HCT116 (cell line): ENCODE results near the gene LANCL3. TPM values are rescaled to one million over a fixed set of nuclear protein-coding genes. Genes with fewer than 3 reads are reported as not detected.

Experiments used
- ATAC-seq: fragments of 200-7000 bp; cut with Tn5 transposase; 2 replicates; pipeline ENCODE4 v1.9.1; 2020; ENCODE audit warnings: mild to moderate bottlenecking, moderate library complexity
- BruUV-seq: library from RNA; stranded (reverse); fragments of 400-500 nt; replicated peaks from 2 replicates; lab custom pipeline; 2021; lab: Mats Ljungman, UMichigan
- CTCF ChIA-PET: fragments of 300-600 bp; sonication (Branson Sonifier 250); formaldehyde crosslinking; loops from one replicate; lab custom pipeline; 2021; ENCODE audit warnings: antibody characterized with exemption; lab: Charles Lee
- POLR2A ChIA-PET: fragments of 300-600, 350-600 bp; sonication (Branson Sonifier 250); formaldehyde crosslinking; loops from one replicate; lab custom pipeline; 2021; ENCODE audit warnings: antibody characterized with exemption; lab: Charles Lee
- RAD21 ChIA-PET, 2 experiments: fragments of 300-600 bp; sonication (Branson Sonifier 250); formaldehyde crosslinking; loops; one replicate each; lab custom pipeline; 2023; ENCODE audit warnings: low total read pairs in 2 of 2; ENCODE audit not compliant: uncharacterized antibody in 2 of 2, unreplicated experiment in 2 of 2, low non-redundant PET in 1 of 2; lab: Charles Lee
- DNase-seq: peaks from one replicate; pipeline ENCODE4 v3.0.0-alpha.2; 2010; ENCODE audit warnings: low read depth, low spot score
- H2AFZ ChIP-seq: fragments of 200-600 bp; shearing (Covaris generic), sonication (generic); 2 replicates; pipeline ENCODE4 v1.6.1; 2017; ENCODE audit warnings: low read depth, mixed run types, mixed read lengths, antibody characterized with exemption, low read length; ENCODE audit not compliant: poor library complexity, severe bottlenecking
- H3K27ac ChIP-seq: 2 replicates; pipeline ENCODE4 v1.5.1; 2012; ENCODE audit warnings: low read depth, low read length
- H3K27me3 ChIP-seq: fragments of 200-600 bp; sonication (generic); 2 replicates; pipeline ENCODE4 v1.6.1; 2016; ENCODE audit warnings: mixed run types, low read length, mixed read lengths; ENCODE audit not compliant: insufficient read depth
- H3K36me3 ChIP-seq, 2 experiments: fragments of 200-500 bp in 1 of 2; fragments of 200-600 bp in 1 of 2; sonication (Bioruptor generic) in 1 of 2; sonication (generic) in 1 of 2; 2 replicates each; pipeline versions ENCODE4 v1.5.1 to v1.6.1; 2014 to 2016; ENCODE audit warnings: low read length in 2 of 2, inconsistent platforms in 1 of 2, mixed read lengths in 1 of 2, mixed run types in 1 of 2; ENCODE audit not compliant: insufficient read depth in 2 of 2, control insufficient read depth in 1 of 2
- H3K4me1 ChIP-seq, 2 experiments: fragments of 200-600 bp in 1 of 2; sonication (generic) in 1 of 2; 2 replicates each; pipeline versions ENCODE4 v1.5.1 to v1.6.1; 2012 to 2017; ENCODE audit warnings: low read length in 2 of 2, inconsistent platforms in 1 of 2, mild to moderate bottlenecking in 1 of 2, mixed read lengths in 1 of 2, mixed run types in 1 of 2, moderate library complexity in 1 of 2; ENCODE audit not compliant: insufficient read depth in 2 of 2, control insufficient read depth in 1 of 2
- H3K4me2 ChIP-seq: fragments of 200-600 bp; sonication (generic); 2 replicates; pipeline ENCODE4 v1.6.1; 2017; ENCODE audit warnings: mixed run types, low read length, mixed read lengths
- H3K4me3 ChIP-seq, 2 experiments: fragments of 200-600 bp in 1 of 2; sonication (generic) in 1 of 2; replicated peaks in 1 of 2; 2 replicates each; pipeline ENCODE4 v1.5.1; 2011 to 2016; ENCODE audit warnings: low read length in 2 of 2, control low read depth in 1 of 2, low read depth in 1 of 2, mild to moderate bottlenecking in 1 of 2, mixed read lengths in 1 of 2, mixed run types in 1 of 2
- H3K79me2 ChIP-seq: fragments of 200-600 bp; sonication (generic); 2 replicates; pipeline ENCODE4 v1.6.1; 2017; ENCODE audit warnings: mild to moderate bottlenecking, mixed run types, low read length, moderate library complexity, mixed read lengths; ENCODE audit not compliant: insufficient read depth
- H3K9ac ChIP-seq: fragments of 200-600 bp; sonication (generic); 2 replicates; pipeline ENCODE4 v1.6.1; 2016; ENCODE audit warnings: low read length, mixed read lengths
- H3K9me2 ChIP-seq: fragments of 200-600 bp; sonication (generic), shearing (Covaris generic); 2 replicates; pipeline ENCODE4 v1.6.1; 2017; ENCODE audit warnings: mixed run types, mild to moderate bottlenecking, moderate library complexity; ENCODE audit not compliant: insufficient read depth
- H3K9me3 ChIP-seq, 2 experiments: fragments of 200-500 bp in 1 of 2; fragments of 200-600 bp in 1 of 2; sonication (Bioruptor generic) in 1 of 2; sonication (generic) in 1 of 2; 2 replicates each; pipeline ENCODE4 v1.6.1; 2014 to 2017; ENCODE audit warnings: low read length in 2 of 2, mixed read lengths in 2 of 2, inconsistent platforms in 1 of 2, low read depth in 1 of 2, mild to moderate bottlenecking in 1 of 2, mixed run types in 1 of 2, moderate library complexity in 1 of 2; ENCODE audit not compliant: control insufficient read depth in 1 of 2, insufficient read depth in 1 of 2
- H4K20me1 ChIP-seq: fragments of 200-600 bp; sonication (generic), shearing (Covaris generic); 2 replicates; pipeline ENCODE4 v1.6.1; 2017; ENCODE audit warnings: mixed run types, mild to moderate bottlenecking, moderate library complexity; ENCODE audit not compliant: insufficient read depth
- ATF3 ChIP-seq: IDR thresholded peaks from 2 replicates; pipeline ENCODE4 v1.6.1; 2012
- CEBPB ChIP-seq: IDR thresholded peaks from 2 replicates; pipeline ENCODE4 v1.6.1; 2012; ENCODE audit warnings: low read depth
- CTCF ChIP-seq, 3 experiments: fragments of 200-600 bp in 1 of 3; sonication (generic) in 1 of 3; IDR thresholded peaks in 2 of 3; conservative IDR thresholded peaks in 1 of 3; 2 replicates each; pipeline ENCODE4 v1.5.1; 2012 to 2017; ENCODE audit warnings: low read depth in 2 of 3, low read length in 2 of 3, antibody characterized with exemption in 1 of 3, borderline replicate concordance in 1 of 3, control low read depth in 1 of 3, mild to moderate bottlenecking in 1 of 3, mixed read lengths in 1 of 3, mixed run types in 1 of 3, moderate library complexity in 1 of 3; ENCODE audit not compliant: insufficient read depth in 1 of 3
- EGR1 ChIP-seq: IDR thresholded peaks from 2 replicates; pipeline ENCODE4 v1.6.1; 2012; ENCODE audit warnings: low read depth
- ELF1 ChIP-seq: IDR thresholded peaks from 2 replicates; pipeline ENCODE4 v1.6.1; 2012; ENCODE audit warnings: low read depth, borderline replicate concordance
- EZH2 ChIP-seq: fragments of 200-600 bp; sonication (generic); IDR thresholded peaks from 2 replicates; pipeline ENCODE4 v1.6.1; 2017; ENCODE audit warnings: antibody characterized with exemption, mixed run types
- EZH2phosphoT487 ChIP-seq: fragments of 200-600 bp; IDR thresholded peaks from 2 replicates; pipeline ENCODE4 v1.6.1; 2018; ENCODE audit warnings: antibody characterized with exemption, borderline replicate concordance
- FOSL1 ChIP-seq: IDR thresholded peaks from 2 replicates; pipeline ENCODE4 v1.6.1; 2012; ENCODE audit warnings: low read depth
- JUND ChIP-seq: IDR thresholded peaks from 2 replicates; pipeline ENCODE4 v1.6.1; 2012
- MAX ChIP-seq: IDR thresholded peaks from 2 replicates; pipeline ENCODE4 v1.6.1; 2012
- POLR2A ChIP-seq: IDR thresholded peaks from 2 replicates; pipeline ENCODE4 v1.7.0; 2011; ENCODE audit warnings: borderline replicate concordance; ENCODE audit not compliant: insufficient read depth, insufficient read length; ENCODE audit errors: extremely low read depth
- POLR2AphosphoS5 ChIP-seq: IDR thresholded peaks from 2 replicates; pipeline ENCODE4 v1.6.1; 2011; ENCODE audit warnings: mild to moderate bottlenecking, low read depth, low read length, moderate library complexity
- RAD21 ChIP-seq: IDR thresholded peaks from 2 replicates; pipeline ENCODE4 v1.6.1; 2012; ENCODE audit warnings: low read depth, mild to moderate bottlenecking
- REST ChIP-seq: IDR thresholded peaks from 2 replicates; pipeline ENCODE4 v1.6.1; 2012; ENCODE audit warnings: low read depth
- SIN3A ChIP-seq: IDR thresholded peaks from 2 replicates; pipeline ENCODE4 v1.6.1; 2012; ENCODE audit warnings: low read depth
- SRF ChIP-seq: IDR thresholded peaks from 2 replicates; pipeline ENCODE4 v1.6.1; 2012; ENCODE audit warnings: low read depth
- TCF7L2 ChIP-seq: IDR thresholded peaks from 2 replicates; pipeline ENCODE4 v1.7.0; 2011; ENCODE audit warnings: borderline replicate concordance, inconsistent platforms; ENCODE audit not compliant: insufficient read depth, insufficient read length; ENCODE audit errors: extremely low read depth
- YY1 ChIP-seq: IDR thresholded peaks from 2 replicates; pipeline ENCODE4 v1.6.1; 2011; ENCODE audit warnings: low read length, low read depth, moderate library complexity, mild to moderate bottlenecking; ENCODE audit not compliant: insufficient replicate concordance; ENCODE audit errors: extremely low read depth
- ZFX ChIP-seq: fragments of 450-650 bp; IDR thresholded peaks from 2 replicates; pipeline ENCODE4 v1.6.1; 2017
- ZNF274 ChIP-seq: fragments of 200-500 bp; sonication (Bioruptor generic); IDR thresholded peaks from 2 replicates; pipeline ENCODE4 v1.6.1; 2014; ENCODE audit warnings: mild to moderate bottlenecking, low read depth, low read length, inconsistent platforms
- intact Hi-C: fragments of 100-400 bp; cut with micrococcal nuclease; formaldehyde crosslinking; loops from 2 replicates; pipeline ENCODE4 v1.10.0; 2022
- total RNA-seq: library from RNA; stranded (reverse); gene quantifications from one replicate; pipeline ENCODE4 v1.2.1, GENCODE V29; 2021; ENCODE audit not compliant: unreplicated experiment

Gene LANCL3
- total RNA-seq, 1 experiment from 2014 or later = 2.4 TPM

GRCh38 chrX:37640142-37640541 lies 68.7 kb downstream of the LANCL3 start:
- Histone ChIP-seq H3K4me2 (no peak overlapping the region), H3K9me3 (no peaks in the 10 kb centered on the region), H3K27me3 (no peaks in the 10 kb centered on the region), H3K4me3 (no peak overlapping the region), H3K9ac (no peak overlapping the region), H3K4me1 (peaks cover 2 to 14% of the 10 kb centered on the region in 2 experiments; a peak in 3 of 4 replicates), H3K36me3 (no peaks in the 10 kb centered on the region), H2AFZ (no peak overlapping the region), H3K9me2 (no peaks in the 10 kb centered on the region), H3K27ac (no peak overlapping the region), H4K20me1 (no peaks in the 10 kb centered on the region), H3K79me2 (no peaks in the 10 kb centered on the region)
- ATAC-seq (no peak), DNase-seq (no peak)
- ChIA-PET POLR2A (no interaction called here), RAD21 (no interaction called here), CTCF (no interaction called here)
- intact Hi-C loops = no loop called here
- TF ChIP-seq POLR2AphosphoS5 = no peak
- TF ChIP-seq CEBPB = no peak
- TF ChIP-seq CTCF (IDR thresholded peaks at IDR 0.05 in 2 of 3, conservative IDR thresholded peaks at IDR 0.05 in 1 of 3; ENCODE audit: borderline replicate concordance in 1 of 3, insufficient read depth in 1 of 3, low read depth in 2 of 3, low read length in 2 of 3) = no peak
- no peak for TF ChIP-seq REST
- no peak for TF ChIP-seq MAX
- TF ChIP-seq EZH2 = no peak
- TF ChIP-seq ATF3 = no peak
- no peak for TF ChIP-seq EGR1
- no peak for TF ChIP-seq SRF
- TF ChIP-seq ZFX = no peak
- TF ChIP-seq SIN3A = no peak
- no peak for TF ChIP-seq JUND
- no peak for TF ChIP-seq RAD21
- no peak for TF ChIP-seq POLR2A
- TF ChIP-seq ZNF274 = no peak
- no peak for TF ChIP-seq FOSL1
- no peak for TF ChIP-seq YY1
- no peak for TF ChIP-seq EZH2phosphoT487
- TF ChIP-seq TCF7L2 = no peak
- TF ChIP-seq ELF1 = no peak
- no TSS peak for BruUV-seq
